SK-N-SH treated with all-trans-retinoic acid at 6 μM for 48 hours (cell line): ENCODE measurements around the gene LMNB1.

Source experiments
- ARNTL ChIP-seq: fragments of 450-650 bp; formaldehyde crosslinking; IDR thresholded peaks from 2 replicates; pipeline ENCODE4 v1.5.0; 2020; ENCODE audit warnings: low read depth, mild to moderate bottlenecking, moderate library complexity, borderline replicate concordance
- BACH2 ChIP-seq: fragments of 250-450 bp; sonication (Bioruptor Pico); IDR thresholded peaks from 2 replicates; pipeline ENCODE4 v1.9.0; 2021; ENCODE audit warnings: mild to moderate bottlenecking, borderline replicate concordance
- CSDC2 ChIP-seq: fragments of 250-450 bp; sonication (Bioruptor Pico); IDR thresholded peaks from 2 replicates; pipeline ENCODE4 v1.5.0; 2020; ENCODE audit warnings: mild to moderate bottlenecking, moderate library complexity
- ISL1 ChIP-seq: fragments of 250-450 bp; sonication (Bioruptor Pico); IDR thresholded peaks from 2 replicates; pipeline ENCODE4 v2.1.2; 2022; ENCODE audit warnings: mild to moderate bottlenecking, moderate library complexity
- PATZ1 ChIP-seq: fragments of 250-450 bp; sonication (Bioruptor Pico); IDR thresholded peaks from 2 replicates; pipeline ENCODE4 v1.8.0; 2020; ENCODE audit warnings: mild to moderate bottlenecking, moderate library complexity, borderline replicate concordance
- RARB ChIP-seq: fragments of 250-450 bp; sonication (Bioruptor Pico); IDR thresholded peaks from 2 replicates; pipeline ENCODE4 v1.8.0; 2021; ENCODE audit warnings: mild to moderate bottlenecking, moderate library complexity
- SNAI2 ChIP-seq: fragments of 250-450 bp; sonication (Bioruptor Pico); IDR thresholded peaks from 2 replicates; pipeline ENCODE4 v1.5.0; 2020; ENCODE audit warnings: mild to moderate bottlenecking, moderate library complexity
- TCF4 ChIP-seq: fragments of 250-450 bp; sonication (Bioruptor Pico); IDR thresholded peaks from 2 replicates; pipeline ENCODE4 v1.8.0; 2021; ENCODE audit warnings: mild to moderate bottlenecking, moderate library complexity, borderline replicate concordance
- TSHZ2 ChIP-seq: fragments of 250-450 bp; sonication (Bioruptor Pico); IDR thresholded peaks from 2 replicates; pipeline ENCODE4 v1.5.0; 2020; ENCODE audit warnings: mild to moderate bottlenecking, moderate library complexity
- ZFP30 ChIP-seq: fragments of 450-650 bp; formaldehyde crosslinking; IDR thresholded peaks from 2 replicates; pipeline ENCODE4 v1.5.0; 2022; ENCODE audit warnings: mild to moderate bottlenecking, moderate library complexity
- ZNF565 ChIP-seq: fragments of 450-650 bp; formaldehyde crosslinking; conservative IDR thresholded peaks from 2 replicates; pipeline ENCODE4 v1.5.0; 2020; ENCODE audit warnings: low read depth, mild to moderate bottlenecking, moderate library complexity
- ZNF8 ChIP-seq: fragments of 450-650 bp; formaldehyde crosslinking; IDR thresholded peaks from 2 replicates; pipeline ENCODE4 v1.5.0; 2020; ENCODE audit warnings: mild to moderate bottlenecking, moderate library complexity

GRCh38 chr5:126883564-126884245 is 106.8 kb downstream of the LMNB1 start:
- TF ChIP-seq RARB (CRISPR knock-in tag) (no peak), TSHZ2 (no peak), ISL1 (CRISPR knock-in tag) (no peak), ZNF8 (no peak), BACH2 (CRISPR knock-in tag) (no peak), SNAI2 (CRISPR knock-in tag) (no peak), PATZ1 (CRISPR knock-in tag) (no peak), ZFP30 (CRISPR knock-in tag) (no peak), TCF4 (no peak), ARNTL (CRISPR knock-in tag) (no peak), ZNF565 (CRISPR knock-in tag) (no peak), CSDC2 (CRISPR knock-in tag) (no peak)
